Activated CD8-positive, alpha-beta memory T cell treated with anti-CD3 and anti-CD28 coated beads, Interleukin-2, amount 50 U/mL, for 48 hours (primary cell): ENCODE results near the gene AGAP1.

Experiments used
- DNase-seq: peaks from one replicate; pipeline ENCODE4 v3.0.0-alpha.2; 2020

AGAP1 gene

DNA sequence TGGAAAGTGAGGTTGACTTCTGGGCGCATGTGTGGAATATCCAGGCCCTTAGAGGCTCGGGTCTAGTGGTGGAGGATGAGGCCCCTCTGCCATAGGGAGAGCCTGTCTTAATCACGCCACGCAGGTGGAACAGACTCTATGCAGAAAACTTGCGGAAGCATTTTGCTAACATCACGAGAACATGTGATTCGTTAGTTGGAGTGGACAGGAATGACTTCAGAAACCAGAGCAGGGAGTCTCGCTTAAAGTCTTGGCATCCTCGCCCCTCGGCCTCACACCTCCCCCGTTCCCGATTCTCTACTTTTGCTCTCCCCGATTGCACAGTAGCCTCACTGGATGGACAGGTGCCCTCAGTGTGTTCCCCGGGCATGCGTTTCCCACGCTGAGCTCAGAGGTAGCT lies 340.9 kb downstream of the AGAP1 start:
- no peak for DNase-seq

DNA sequence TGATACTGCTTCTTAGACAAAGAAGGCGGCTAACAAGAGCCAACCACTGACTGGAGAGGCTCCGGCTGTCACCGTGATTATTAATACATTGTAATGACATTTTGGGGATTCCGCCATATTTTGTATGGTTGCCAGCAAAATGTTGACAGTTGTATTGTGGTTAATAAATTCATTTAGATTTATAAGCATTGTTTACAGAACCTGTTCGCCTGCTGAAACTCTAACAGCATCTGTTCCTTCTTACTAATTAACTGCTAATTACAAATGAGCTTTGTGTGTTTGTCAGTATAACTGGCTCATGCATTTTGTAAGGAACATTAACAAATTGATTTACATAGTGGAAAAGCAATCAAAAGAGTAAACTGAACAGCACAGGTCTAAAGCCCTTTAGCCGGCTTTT lies 342.0 kb downstream of the AGAP1 start:
- no peak for DNase-seq

DNA sequence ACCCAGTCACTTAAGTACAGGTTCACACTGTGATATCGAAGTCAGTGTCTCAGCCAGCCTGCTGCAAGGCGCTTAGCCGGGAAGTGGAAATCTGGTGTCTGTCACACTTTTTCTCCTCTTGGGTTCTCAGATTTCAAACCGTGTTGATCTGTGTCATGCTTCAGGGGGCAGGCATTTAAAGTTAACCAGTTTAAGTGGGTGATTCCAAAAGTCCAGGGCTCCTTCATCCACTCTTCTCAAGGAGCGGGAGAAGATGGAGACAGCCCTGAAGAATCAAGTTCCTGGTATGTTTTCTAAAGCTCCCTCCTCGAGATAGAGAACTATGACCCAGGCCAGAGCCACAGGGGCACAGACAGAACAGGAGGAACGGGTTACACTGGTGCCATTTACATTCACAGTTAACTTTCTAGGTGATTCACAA lies 342.7 kb downstream of the AGAP1 start:
- DNase-seq = no peak

DNA sequence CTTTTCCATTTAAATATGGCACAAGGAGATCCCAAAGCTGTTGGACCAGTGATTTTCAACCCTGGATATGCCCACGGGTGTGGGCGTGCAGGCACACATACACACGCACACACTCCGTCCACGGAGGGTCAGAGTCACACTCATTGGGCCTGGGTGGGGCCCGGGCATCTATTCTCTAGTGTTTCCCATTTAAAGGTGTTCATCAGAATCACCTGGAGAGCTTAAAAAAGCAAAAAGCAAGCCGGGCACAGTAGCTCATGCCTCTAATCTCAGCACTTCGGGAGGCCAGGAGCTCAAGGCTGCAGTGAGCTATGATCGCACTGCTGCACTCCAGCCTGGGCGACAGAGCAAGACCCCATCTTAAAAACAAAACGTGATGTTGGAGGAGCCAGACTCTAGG lies 345.4 kb downstream of the AGAP1 start:
- DNase-seq = no peak

DNA sequence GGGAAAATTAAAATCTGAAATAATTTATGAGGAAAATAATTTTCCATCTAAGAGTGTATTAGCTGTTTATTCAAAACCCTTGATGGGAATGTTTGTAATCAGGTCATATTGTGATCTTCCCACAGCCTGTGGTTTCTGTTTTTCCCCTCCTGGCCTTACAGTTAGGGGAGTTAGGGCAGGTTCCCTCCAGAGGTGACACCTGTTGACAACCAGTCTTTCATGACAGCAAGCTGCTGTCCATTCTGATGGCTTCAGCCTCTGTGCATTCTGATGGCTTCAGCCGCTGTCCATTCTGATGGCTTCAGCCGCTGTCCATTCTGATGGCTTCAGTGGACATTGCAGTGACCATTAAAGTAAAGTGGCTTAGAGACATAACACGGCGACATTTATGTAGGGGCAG lies 346.1 kb downstream of the AGAP1 start:
- DNase-seq = no peak

DNA sequence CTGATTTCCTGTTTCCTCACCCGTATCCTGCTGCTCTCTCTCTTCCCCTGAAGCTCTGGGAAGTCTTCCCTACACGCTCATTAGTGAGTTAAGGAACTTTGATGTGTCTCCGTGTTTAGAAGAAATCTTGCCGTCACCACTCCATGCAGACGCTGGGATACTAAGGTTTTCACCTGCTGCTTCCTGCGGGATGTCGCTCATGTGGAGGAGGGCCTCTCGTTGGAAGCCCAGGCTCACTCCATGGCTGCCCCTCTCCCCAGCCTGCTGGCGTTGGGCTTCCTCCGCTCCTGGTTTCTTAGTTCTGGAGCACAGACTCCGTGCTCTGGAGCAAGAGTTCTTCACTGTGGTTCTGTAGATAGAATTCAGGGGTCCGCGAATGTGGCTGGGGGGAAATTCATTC lies 348.0 kb downstream of the AGAP1 start:
- DNase-seq = no peak

DNA sequence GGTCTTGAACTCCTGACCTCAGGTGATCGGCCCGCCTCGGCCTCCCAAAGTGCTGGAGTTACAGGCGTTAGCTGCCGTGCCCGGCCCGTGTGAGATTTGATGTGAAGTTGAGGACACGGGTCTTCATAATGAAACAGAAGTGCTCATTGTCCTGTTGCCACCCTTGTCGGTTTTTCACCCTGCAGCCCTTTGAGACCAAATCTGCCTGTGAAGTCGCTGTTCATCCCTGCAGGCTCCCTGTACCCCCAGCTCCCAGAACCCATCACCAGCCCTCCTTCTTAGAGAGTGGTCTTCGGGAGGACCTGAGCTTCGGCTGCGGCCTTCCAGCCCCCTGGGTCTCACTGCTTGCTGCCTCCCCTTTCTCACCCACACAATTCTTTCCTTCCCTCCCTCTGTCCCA lies 349.1 kb downstream of the AGAP1 start:
- no peak for DNase-seq

DNA sequence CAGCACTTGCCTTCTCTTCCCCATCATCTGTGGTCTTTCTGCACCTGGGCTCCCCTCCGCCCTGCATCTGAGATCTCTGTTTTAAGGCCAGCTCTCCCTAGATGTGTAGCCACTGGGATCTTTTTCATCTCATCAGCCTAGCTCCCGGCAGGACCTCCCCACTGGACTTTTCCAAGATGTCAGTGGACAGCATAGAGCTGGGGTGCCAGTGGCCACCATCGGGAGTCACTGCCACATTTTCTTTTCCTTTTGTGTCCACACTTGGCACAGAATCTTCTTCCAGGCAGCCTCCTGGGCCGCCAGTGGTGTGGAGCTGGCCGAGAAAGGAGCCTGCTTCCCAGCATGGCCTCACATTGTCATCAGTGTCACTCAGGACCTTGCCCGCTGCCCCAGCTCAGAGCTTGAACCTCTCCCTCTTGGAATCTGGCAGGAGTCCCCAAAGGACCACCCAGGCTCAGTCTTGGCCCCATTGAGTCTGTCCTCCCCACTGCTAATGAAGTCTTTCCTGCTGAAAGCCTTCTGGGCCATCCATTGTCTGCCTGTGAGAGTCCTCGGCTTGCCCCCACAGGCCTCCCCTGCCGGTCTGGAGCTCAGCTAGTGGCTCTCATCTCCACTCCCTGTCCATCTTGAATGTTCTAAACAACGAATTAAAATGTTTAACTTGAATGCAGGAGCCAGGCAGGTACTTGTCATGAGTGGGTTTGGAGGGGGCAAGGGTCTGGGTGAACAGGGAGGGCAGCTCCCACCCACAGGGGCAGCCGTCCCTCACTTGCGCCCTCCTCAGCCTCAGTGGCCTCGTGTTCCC lies 349.9 kb downstream of the AGAP1 start:
- no peak for DNase-seq

DNA sequence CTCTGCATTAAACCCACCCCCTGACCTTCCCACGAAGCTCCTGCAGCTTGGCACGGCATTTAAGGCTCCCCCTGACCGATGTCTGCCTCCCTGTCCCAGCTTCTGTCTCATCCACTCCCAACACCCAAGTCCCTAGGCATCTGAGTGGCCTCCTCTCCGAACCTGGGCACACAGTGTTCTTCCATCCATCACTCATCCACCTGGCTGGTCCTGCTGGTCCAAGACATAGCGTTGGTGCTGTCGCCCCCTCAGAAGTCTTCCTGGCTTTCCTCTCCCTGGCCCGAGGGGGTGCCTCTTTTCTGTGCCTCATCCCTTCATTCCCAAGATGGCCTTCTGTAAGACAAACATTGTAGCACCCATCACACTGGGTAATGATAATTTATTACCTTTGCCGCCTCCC lies 350.7 kb downstream of the AGAP1 start:
- no peak for DNase-seq

DNA sequence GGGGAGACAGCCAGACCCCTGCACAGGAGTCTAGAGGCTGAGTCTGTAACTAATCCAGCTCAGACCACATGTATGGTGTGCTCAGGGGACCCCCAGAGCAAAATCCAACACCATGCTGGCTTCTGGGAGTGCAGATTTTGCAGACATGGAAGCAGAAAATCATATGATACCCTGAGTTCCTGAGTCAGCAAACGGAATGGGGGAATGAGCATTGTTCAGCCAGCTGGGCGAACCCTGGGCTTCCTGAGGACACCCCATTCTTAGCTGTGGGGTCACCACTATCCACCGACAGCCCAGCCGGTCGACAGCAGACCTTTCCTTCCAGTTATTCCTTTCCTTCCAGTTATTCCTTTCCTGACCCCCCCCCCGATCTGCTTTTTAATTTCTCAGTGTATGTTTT lies 351.4 kb downstream of the AGAP1 start:
- DNase-seq = no peak

DNA sequence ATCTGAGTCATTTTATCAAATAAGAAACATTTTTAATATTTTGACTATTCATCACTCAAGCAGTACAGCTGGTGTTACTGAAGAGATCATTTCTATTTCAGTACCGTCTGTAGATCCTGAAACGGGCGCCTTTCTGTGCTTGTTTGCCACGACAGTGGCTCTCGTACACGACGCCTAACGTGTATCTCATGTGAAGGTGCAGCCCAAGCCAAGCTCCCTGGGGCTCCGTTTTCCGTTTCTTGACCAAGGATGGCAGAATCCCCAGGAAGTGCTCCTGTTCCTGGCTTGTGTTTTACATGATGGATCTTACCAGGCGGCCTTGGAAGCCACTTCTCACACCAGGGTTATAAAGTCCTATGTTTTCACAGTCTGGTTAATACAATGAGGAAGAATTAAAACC lies 353.7 kb downstream of the AGAP1 start:
- no peak for DNase-seq

DNA sequence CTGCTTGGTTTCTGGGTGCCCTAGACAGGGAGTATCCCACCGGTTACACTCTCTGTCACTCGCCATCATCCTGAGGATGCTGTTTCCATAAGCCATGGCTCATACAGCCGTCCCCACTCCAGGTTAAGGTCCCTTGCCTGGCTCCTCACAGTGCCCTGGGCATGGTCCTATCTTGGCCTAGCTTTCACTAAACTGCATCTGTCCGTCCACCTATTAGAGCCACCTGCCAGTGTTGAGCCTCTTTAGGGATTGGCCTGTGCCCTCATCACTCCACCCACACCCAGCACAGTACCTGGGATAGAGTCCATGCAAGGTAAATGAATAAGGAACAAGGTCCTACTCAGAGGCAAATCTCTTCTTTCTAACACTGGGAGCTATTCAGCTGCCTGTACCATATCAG lies 354.2 kb downstream of the AGAP1 start:
- no peak for DNase-seq

DNA sequence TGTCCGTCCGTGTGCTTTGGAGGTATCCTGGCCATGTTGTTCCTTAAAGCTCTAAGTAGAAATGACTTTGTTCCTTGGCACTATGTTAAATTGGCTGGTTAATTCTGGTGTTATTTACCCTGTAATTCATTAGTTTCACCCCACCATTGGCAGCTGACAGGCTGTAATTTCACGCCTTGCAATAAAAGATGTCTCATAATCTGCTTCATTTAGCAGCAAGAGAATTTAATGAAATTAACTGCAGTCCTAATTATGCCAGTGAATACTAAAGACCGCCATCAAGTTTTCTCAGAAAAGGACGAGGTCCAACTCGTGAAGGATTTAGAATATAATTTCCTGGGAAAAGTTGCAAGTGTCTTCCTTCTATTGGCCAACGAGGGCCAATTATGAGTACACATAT lies 355.1 kb downstream of the AGAP1 start:
- no peak for DNase-seq

DNA sequence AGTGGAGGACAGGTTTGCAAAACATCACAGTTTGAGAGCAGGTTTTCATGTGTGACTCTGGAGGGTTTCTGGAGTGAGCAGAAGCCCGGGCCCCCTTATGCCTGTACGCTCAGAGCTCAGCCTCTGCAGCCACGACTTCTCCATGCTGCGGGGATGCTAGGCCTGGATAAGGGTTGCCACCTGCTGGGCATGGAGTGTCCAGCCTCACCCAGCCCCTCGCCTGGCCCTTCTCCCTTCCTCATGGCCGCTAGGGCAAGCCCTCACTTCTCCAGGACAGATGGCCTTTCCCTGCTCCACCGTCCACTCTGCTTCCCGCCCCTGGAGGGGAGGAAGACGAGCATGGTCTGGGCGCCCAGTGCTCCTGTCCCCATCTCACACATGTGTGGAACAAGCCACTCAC lies 355.6 kb downstream of the AGAP1 start:
- DNase-seq = no peak

DNA sequence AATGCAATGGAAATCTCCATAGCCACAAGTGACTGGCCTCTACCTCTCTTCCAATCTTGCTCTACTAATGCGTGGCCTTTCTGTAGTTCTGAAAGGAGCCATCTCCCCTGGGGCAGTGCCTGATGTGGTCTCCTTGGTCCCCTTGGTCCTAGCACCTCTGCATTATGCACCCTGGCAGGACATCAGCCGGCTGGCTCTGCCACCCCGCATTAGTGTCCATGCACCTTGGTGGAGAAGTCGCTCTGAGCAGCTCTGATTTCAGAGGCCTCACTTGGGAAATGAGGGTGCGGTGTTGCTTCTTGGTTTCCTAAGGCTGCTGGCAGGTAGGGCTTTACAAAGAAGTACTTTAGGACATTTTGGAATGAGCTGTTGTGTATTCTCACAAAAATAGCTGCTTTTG lies 356.4 kb downstream of the AGAP1 start:
- DNase-seq = no peak

DNA sequence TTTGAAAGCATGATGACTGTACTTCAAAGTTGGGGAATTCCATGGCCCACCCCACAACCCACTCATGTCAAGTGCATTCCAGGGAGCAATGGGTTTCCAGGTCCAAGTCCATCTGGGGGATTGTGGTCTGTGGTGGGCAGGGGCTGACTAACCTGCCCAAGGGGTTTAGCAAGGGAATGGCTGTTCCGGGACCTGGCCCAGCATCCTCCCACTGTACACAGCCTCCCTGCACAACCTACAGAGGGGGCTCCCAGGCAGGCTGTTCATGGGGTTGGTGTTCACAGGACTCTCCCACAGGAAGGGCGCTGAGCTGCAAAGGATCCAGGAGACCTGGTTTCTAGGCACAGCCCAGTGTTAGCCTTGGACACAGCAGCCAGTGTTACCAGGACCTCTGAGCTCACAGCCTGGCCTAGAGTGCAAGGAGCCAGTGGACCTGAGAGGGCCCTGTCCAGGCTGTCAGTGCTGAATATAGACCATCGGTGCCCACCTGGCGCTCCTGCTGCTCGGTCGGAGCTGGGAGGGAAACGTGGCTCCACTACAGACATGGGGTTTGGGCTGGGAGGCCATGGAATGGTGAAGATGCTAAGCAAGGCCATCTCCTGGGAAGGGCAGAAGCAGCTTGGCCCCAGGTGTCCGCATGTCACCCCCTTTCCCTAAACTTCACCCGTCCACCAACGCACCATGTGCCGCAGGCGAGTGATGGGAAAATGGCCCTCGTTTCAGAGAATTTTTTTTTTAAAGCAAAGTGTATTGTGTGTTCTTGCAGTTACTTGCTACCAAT lies 357.1 kb downstream of the AGAP1 start:
- DNase-seq = no peak

DNA sequence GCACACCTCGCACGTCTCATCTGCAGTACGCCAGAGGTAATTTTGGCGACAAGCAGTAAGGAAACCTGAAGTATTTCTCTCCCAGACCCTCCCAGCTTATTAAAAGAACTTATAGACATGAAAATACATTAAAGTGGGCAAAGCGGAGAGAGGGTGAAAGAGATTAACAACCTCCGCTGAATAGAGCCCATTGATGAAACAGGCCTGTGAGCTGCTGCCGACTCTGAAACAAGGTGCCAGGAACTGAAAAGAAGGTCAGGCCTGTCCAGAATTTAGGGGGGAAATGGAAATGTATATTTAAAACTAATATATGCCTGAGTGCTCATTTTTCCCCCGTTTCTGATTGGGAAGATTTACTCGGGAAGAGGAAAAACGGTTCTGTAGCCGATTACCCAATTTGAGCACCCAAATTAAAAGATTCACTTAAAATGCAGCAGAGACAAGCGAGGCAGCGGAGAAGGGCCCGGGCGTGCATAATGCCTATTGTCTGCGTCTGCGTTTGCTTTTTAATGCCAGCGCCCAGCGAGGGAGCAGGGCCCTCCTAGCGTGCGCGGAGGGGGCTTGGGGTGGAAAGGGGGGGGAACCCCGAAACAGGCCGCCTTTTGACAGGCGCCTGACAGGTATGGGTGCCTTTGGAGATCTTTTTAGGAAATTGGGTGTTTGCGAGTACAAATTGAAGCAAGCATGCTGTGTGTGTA lies 358.1 kb downstream of the AGAP1 start:
- no peak for DNase-seq

DNA sequence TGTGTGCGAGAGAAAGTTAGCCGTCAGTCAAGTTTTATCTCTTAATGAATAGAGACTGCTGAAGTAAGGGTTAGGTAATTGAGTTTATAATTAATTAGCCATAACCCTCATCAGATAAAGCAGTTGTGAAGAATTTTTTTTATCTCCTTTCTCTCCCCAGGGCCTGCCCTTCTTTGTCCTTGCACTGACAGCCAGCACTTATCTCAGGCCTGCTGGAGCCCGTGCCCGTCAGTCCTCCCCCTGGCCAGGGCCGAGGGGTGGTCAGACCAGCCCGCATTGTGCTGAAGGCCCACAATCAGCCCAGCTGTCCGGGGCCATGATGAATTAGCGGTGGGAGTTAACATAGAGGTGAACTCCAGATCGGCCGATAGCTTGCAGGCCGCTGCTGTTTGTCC lies 358.7 kb downstream of the AGAP1 start:
- DNase-seq = no peak

DNA sequence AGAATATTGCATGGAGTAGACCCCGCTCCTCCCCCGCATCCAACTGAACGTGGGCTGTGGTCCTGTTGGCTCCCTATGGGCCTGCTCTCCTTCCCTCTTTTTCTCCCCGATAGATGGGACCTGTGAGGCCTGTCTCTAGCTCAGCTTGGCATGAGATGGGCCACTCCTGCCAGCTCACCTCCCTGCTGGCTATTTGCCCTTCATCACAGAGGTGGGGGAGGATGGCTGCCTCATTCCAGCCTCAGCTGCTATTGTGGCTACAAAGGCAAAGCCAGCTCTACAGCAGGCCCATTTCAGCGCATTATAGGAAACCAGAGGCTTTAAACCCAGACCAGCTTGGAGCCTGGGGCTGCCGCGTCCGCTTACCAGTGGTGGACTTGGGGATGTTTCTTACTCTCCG lies 360.4 kb downstream of the AGAP1 start:
- DNase-seq = no peak

DNA sequence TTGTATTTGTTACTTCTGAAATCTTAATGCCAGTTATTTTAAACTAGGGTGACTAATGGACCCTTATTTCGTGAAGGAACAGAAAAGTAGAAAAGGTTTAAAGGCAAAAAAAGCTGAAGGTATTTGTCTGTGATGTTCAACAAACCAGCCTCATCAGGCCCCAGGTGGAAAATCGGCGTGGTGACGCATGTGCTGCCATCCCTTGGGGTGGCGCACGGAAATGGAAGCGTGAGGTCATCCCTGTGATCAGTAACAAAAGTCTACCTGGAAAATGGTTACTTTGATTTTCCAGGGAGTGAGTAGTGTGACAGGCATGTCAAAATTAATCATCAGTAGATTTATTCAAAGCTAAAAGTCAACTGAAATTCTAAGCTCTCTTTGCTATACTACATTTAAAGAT lies 361.2 kb downstream of the AGAP1 start:
- no peak for DNase-seq

DNA sequence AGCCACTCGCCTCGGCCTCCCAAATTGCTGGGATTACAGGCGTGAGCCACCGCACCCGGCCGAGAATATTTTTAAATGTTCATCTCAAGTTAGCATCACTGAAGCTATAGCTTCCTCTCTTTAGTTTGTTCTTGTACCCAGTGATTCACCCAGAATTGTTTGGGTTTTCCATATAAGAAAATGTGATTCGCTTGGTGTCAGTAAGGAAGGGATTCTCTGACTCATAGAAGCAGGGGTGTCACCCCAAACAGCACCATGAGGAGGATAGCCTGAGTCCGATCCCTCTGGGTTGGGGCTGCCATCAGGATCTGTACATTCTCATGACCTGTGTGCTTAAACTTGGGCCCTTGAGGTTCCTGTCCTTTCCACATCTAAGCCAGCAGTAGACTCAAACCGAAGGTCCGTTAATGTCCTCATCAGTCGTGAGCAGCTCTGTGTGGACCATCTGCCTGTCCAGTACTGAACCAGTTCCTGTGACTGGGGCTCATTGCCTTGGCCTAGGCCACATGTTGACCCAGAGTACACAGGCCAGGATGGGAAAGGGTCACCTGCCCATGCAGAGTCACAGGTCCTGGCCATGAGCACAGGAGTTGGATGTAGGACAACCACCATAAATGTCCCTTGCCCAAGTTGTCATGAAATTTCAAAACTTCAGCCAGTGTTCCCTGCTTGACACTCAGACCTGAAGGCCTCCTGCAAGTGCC lies 362.5 kb downstream of the AGAP1 start:
- no peak for DNase-seq

DNA sequence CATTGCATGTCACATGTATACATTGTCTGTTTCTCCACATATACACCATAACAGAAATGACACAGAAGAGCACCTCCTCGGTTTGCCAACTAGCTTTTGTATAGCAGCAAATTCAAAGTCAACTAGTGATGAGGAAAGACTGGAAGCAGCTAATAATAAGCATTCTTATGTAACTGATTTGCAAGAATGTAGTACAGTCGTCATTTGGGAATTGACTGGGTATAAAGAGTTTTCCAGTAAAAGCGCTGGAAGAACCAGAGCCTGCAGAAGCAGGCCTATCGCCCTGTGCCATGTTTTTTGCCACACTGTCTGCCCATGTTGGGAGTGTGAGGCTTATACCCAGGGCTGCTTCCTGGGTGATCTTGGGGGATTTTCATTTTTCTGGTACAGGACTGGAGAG lies 363.8 kb downstream of the AGAP1 start:
- no peak for DNase-seq

DNA sequence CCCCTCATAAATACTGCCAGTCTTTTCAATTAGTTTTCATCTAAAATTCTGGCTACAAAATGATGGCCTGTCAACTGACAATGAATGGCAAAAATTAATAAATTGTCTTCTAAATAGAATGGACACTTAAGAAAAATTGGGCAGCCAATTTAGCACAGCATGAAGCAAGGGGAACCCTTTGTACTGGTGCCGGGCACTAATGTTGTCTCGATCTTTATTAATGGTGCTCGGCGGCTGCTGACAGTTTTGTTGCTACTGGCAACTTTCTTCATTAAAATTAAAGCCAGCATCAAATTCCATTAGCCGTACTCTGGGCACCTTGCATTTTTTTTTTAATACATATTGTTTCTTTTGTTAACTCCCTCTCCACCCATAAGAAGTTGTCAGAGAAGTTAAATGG lies 365.0 kb downstream of the AGAP1 start:
- DNase-seq = no peak
